ENCODE data around the gene PDS5A.
"Not testable (repeated sequence)": the region's sequence is repeated elsewhere in the genome, so short reads cannot be mapped to it uniquely, and the experiment has no call there.

Gene PDS5A

DNA sequence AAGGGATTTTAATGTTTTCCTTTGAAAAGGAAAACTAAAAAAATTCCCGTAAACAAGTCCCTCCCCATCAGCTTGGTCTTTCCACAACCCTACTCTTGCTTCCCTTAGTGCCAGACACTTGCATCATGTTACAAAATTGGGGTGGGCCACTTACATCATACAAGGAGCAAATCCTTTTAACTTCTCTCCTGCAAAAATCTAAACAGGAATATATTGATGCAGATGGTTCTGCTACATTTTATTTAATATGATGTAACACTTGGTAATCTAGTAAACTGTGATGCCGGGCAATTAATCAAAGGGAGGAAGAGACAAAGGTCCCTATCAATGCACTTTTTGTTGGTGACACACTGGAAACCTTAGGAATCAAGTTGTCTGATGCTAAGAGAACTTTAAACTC lies 154.5 kb downstream of the PDS5A start:
- DNase-seq = no peak

DNA sequence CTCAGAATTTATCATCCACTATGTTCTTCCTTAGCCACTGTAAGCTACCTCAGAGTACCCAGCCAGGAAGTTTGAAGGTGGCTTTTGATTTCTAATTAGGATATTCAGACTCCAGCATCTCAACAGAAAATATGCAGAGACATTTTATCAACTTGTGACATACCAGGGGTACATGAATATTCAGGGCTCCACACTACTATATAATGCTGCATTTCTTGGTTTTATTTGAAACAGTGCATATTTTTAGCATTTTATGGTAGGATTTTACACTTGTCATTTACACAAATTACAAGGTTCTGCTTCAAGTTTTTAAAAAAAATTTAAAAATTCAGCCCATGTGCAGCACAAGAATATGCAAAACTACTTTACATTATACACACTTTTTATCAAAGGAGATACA lies 155.0 kb downstream of the PDS5A start:
- no peak for DNase-seq

DNA sequence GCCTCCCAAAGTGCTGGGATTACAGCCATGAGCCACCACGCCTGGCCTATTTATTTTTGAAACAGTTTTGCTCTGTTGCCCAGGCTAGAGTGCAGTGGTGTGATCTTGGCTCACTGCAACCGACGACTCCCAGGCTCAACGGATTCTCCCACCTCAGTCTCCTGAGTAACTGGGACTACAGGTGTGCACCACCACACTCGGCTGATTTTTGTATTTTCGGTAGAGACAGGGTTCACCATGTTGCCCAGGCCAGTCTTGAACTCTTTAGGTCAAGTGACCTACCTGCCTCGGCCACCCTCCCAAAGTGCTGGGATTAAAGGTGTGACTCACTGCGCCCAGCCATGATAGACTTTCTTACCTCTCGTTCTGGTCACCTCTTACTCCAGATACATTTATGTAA lies 155.8 kb downstream of the PDS5A start:
- DNase-seq = no peak

DNA sequence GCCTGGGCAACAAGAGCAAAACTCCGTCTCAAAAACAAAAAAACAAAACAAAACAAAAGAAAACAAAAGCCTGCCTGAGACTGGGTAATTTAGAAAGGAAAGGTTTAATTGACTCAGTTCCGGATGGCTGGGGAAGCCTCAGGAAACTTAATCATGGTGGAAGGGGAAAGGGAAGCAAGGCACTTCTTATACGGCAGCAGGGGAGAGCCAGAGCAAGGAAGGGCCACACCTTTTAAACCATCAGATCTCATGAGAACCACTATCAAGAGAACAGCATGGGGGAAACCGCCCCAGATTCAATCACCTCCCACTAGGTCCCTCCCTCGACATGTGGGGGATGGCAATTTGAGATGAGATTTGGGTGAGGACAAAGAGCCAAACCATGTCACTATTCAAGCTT lies 157.5 kb downstream of the PDS5A start:
- DNase-seq = no peak

DNA sequence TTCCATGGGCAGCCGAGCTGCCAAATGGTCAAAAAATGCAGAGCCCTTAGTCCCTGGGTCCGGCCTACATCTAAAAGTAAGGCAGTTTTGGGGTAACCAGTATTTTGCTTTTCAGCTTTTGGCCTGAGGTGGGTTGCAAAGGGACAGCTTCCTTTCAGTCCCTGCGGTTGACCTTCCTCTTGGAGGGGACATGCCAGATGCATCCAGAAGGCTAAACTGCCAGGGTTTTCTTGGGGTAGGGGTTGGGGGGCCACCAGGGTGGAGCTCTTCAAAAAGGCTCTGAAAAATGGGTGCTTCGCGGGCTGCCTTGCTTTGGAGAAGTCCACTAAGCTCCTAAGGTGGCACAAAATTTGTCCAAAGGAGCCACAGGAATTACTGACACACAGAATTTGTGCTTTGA lies 159.1 kb downstream of the PDS5A start:
- no peak for DNase-seq

DNA sequence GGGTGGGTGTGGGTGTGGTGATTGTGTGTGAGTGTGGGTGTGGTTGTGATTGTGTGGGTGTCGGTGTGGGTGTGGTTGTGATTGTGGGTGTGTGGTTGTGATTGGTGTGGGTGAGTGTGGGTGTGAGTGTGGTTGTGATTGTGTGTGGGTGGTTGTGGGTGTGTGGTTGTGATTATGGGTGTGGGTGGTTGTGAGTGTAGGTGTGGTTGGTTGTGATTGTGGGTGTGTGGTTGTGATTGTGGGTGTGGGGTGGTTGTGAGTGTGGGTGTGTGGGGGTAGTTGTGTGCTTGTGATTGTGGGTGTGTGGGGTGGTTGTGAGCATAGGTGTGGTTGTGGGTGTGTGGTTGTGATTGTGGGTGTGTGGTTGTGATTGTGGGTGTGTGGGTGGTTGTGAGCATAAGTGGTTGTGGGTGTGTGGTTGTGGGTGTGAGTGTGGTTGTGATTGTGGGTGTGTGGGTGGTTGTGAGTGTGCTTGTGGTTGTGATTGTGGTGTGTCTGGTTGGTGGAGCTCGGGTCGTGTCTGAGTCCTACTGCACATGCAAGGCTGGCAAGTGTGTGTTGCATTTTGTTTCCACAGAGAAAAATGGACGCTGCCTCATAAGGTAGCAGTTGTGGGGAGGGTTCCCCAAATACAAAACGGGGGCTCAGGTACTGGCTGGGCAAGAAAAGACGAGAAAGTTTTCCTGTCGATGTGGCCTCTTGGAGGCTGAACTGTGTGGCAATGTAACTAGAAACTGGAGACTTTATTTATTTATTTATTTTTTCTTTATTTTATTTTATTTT lies 163.1 kb downstream of the PDS5A start:
- DNase-seq = no peak

DNA sequence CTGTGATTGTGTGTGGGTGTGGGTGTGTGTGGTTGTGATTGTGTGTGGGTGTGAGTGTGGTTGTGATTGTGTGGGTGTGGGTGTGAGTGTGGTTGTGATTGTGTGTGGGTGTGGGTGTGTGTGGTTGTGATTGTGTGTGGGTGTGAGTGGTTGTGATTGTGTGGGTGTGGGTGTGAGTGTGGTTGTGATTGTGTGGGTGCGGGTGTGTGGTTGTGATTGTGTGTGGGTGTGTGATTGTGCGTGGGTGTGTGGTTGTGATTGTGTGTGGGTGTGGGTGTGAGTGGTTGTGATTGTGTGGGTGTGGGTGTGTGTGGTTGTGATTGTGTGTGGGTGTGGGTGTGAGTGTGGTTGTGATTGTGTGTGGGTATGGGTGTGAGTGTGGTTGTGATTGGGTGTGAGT lies 163.9 kb downstream of the PDS5A start:
- not testable (repeated sequence) for DNase-seq

DNA sequence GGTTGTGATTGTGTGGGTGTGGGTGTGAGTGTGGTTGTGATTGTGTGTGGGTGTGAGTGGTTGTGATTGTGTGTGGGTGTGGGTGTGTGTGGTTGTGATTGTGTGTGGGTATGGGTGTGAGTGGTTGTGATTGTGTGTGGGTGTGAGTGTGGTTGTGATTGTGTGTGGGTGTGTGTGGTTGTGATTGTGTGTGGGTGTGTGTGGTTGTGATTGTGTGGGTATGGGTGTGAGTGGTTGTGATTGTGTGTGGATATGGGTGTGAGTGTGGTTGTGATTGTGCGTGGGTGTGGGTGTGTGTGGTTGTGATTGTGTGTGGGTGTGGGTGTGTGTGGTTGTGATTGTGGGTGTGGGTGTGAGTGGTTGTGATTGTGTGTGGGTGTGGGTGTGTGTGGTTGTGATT lies 164.7 kb downstream of the PDS5A start:
- DNase-seq = not testable (repeated sequence)

DNA sequence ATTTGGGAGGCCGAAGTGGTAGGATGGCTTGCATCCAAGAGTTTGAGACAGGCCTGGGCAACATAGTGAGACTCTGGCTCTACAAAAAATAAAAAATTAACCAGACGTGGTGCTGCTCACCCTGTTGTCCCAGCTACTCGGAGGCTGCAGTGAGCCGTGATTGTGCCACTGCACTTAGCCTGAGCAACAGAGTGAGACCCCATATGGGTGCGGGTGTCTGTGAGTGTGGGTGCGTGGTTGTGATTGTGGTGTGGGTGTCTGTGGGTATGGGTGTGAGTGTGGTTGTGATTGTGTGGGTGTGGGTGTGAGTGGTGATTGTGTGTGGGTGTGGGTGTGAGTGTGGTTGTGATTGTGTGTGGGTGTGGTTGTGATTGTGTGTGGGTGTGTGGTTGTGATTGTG lies 165.2 kb downstream of the PDS5A start:
- no peak for DNase-seq

DNA sequence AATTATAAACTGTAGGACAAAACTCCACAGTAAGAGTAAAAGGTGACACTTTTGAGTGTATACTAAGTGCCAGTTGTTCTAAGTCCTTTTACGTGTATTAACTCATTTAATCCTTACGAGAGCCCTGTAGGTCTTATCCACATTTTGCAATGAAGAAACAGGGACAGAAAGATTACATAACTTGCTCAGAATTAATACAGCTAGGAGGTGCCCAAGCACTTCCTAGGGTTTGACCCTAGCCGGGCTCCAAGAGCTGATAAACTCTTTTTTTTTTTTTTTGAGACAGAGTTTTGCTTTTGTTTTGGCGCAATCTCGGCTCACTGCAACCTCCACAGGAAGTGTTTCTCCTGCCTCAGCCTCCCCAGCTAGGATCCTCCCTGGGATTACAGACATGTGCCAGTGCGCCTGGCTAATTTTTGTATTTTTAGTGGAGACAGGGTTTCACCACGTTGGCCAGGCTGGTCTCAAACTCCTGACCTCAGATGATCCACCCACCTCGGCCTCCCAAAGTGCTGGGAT lies 169.4 kb downstream of the PDS5A start:
- no peak for DNase-seq

DNA sequence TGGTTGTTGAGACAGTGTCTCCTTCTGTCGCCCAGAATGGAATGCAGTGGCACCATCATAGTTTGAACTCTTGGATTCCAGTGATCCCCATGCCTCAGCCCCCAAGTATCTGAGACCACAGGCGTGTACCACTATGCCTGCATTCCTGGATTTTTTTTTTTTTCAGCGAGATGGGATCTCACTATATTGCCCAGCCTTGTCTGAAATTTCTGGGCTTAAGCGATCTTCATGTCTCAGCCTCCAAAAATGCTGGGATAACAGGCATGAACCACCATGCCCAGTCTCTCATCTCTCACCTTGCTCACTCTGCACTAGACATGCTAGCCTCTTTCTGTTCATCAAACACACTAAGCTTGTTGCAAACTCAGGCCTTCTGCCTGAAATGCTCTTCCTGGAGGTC lies 175.7 kb downstream of the PDS5A start:
- no peak for DNase-seq

DNA sequence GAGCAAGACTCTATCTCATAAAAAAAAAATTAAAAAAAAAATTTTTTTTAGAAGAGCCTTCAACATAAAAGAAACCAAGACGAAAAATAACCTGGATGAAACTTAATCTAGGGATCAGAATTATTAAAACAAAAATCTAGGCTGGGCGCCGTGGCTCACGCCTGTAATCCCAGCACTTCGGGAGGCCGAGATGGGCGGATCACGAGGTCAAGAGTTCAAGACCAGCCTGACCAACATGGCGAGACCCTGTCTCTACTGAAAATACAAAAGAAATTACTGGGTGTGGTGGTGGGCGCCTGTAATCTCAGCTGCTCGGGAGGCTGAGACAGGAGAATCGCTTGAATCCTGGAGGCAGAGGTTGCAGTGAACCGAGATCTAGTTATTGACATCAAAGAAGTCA lies 184.7 kb downstream of the PDS5A start:
- DNase-seq = not testable (repeated sequence)

DNA sequence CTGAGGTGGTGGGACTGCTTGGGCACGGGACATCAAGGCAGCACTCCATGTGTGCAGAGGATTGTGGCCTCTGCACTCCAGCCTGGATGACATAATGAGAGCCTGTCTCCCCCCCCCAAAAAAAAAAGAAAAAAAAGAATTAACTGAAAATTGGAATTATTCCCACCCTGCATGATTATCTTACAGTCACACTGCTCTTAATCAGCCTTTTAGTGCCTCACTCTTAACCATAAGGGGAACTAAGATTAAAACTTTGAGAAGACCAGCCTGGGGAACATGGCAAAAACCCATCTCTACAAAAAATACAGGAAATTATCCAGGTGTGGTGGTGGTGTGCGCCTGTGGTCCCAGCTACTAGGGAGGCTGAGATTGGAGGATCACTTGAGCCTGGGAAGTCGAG lies 185.2 kb downstream of the PDS5A start:
- no peak for DNase-seq

DNA sequence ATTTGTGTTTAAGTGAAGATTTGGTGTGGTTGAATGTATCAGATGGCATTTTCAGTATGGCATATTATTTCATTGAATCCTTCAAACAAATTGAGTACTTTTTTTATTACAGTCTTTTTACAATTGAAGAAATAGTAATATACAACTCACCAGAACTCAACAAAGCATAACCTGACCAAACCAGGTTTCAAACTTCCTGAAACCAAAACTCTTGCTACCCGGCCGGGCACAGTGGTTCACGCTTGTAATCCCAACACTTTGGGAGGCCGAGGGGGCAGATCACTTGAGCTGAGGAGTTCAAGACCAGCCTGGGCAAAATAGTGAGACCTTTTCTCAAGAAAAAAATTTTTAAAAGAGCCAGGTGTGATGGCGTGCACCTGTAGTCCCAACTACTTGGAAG lies 185.6 kb downstream of the PDS5A start:
- DNase-seq = no peak

DNA sequence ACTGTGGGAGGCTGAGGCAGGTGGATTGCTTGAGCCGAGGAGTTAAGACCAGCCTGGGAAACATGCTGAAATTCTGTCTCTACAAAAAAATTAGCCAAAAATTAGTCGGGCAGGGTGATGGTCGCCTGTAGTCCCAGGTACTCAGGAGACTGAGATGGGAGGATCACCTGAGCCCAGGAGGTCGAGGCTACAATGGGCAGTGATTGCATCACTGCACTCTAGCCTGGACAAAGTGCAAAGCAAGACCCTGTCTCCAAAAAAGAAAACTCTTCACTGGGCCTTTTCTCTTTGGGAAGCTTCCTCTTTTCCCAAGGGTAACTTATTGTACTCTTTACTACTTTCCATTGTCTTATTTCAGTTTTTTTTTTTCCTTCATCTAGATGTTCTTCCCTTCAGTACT lies 190.9 kb downstream of the PDS5A start:
- DNase-seq = no peak

DNA sequence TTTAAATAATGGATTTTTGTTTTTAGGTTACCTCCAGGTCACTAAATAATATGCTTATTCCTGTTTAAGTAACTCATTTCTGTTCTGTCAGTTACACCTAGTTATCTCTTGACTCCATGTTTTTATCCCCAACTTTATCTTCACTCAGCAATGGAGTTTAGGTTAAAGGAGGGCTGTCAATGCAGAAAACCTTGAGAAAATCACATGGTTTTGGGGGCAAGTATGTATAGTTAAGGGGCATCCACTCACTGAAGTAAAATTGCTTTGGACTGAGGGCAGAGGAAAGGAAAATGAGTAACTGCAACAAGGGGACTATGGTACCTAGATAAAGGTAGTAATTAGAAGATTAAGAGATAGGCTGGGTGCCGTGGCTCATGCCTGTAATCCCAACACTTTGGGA lies 192.6 kb downstream of the PDS5A start:
- DNase-seq = no peak

DNA sequence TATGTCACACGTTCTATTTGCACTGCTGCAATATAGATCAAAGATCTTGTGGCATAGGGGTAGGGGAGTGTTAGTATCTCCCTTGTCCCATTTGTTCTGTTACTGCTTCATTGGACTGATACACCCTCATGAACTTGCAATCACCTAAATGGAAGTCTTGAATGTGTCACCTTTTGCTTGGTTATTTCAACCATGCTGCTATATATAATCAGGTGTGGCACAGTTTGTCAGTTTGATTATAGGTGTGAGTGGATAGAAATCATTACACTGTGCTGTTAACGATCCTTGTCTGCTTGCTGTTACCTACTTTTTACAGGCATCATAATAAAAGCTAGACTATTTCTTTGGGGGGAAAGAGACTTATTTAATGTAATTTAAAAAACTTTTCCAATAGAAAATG lies 195.7 kb downstream of the PDS5A start:
- not testable (repeated sequence) for DNase-seq
